Kidney capillary endothelial cell (primary cell): ENCODE data around the gene PHF21A.
A peak's percentile ranks its signal among the peaks of the same experiment; 100 is the strongest.
"Not testable (repeated sequence)": the region's sequence is repeated elsewhere in the genome, so short reads cannot be mapped to it uniquely, and the experiment has no call there.

Experiments used
- DNase-seq: peaks from one replicate; pipeline ENCODE4 v3.0.0-alpha.2; 2018; ENCODE audit warnings: low spot score

The PHF21A gene

GRCh38 chr11:45920531-45921477 lies 200.4 kb downstream of the PHF21A start:
- DNase-seq = no peak

- DNase-seq = no peak
Observed at GRCh38 chr11:45919806-45920530, 201.3 kb downstream of the PHF21A start.

- DNase-seq = no peak
Observed at GRCh38 chr11:45918962-45919675, 202.1 kb downstream of the PHF21A start.

GRCh38 chr11:45918331-45918941 lies 202.8 kb downstream of the PHF21A start:
- DNase-seq = peak; percentile 52

- peak; percentile 99 for DNase-seq
Observed at GRCh38 chr11:45917623-45918330, 203.5 kb downstream of the PHF21A start, which contains the start of gene PEX16. Gene PEX16, minus strand, starts transcription at chr11:45917877. Its CDS starts 66 bp downstream, at chr11:45917811.

- DNase-seq = no peak
Observed at GRCh38 chr11:45917286-45917622, 204.0 kb downstream of the PHF21A start.

- DNase-seq = no peak
Observed at GRCh38 chr11:45915446-45915845, 205.8 kb downstream of the PHF21A start.

- DNase-seq = no peak
Observed at GRCh38 chr11:45913942-45914635, 207.2 kb downstream of the PHF21A start.

- no peak for DNase-seq
Observed at GRCh38 chr11:45913514-45913913, 207.7 kb downstream of the PHF21A start.

GRCh38 chr11:45910623-45911022 lies 210.6 kb downstream of the PHF21A start:
- DNase-seq = no peak

GRCh38 chr11:45909594-45910475 lies 211.4 kb downstream of the PHF21A start:
- no peak for DNase-seq

- no peak for DNase-seq
Observed at GRCh38 chr11:45907911-45908370, 213.3 kb downstream of the PHF21A start.

- DNase-seq = no peak
Observed at GRCh38 chr11:45906965-45907611, 214.2 kb downstream of the PHF21A start, which contains the start of gene FREY1. Gene FREY1, minus strand, starts transcription at chr11:45907271. Its CDS starts 26 bp downstream, at chr11:45907245.

- DNase-seq = peak; percentile 36
Observed at GRCh38 chr11:45906096-45906682, 215.1 kb downstream of the PHF21A start.

- not testable (repeated sequence) for DNase-seq
Observed at GRCh38 chr11:45905576-45905975, 215.7 kb downstream of the PHF21A start.

GRCh38 chr11:45905095-45905494 lies 216.2 kb downstream of the PHF21A start:
- DNase-seq = no peak

- no peak for DNase-seq
Observed at GRCh38 chr11:45904309-45904915, 216.8 kb downstream of the PHF21A start.
